Non-pigmented ciliary epithelial cell (primary cell): ENCODE results near the gene TRPV5.

Experiments
- DNase-seq: peaks from one replicate; pipeline ENCODE4 v3.0.0-alpha.2; 2010; ENCODE audit warnings: low read depth

The TRPV5 gene

GRCh38 chr7:142940966-142941535 is 7.5 kb upstream of the TRPV5 start:
- no peak for DNase-seq

- no peak for DNase-seq
These were observed 5.8 kb upstream of the TRPV5 start, which contains the start of gene LLCFC1 for GRCh38 chr7:142939226-142939910. Gene LLCFC1, plus strand, starts transcription at chr7:142939484. Its CDS starts 138 bp downstream, at chr7:142939622.

GRCh38 chr7:142938611-142939010 is 5.1 kb upstream of the TRPV5 start:
- no peak for DNase-seq

- no peak for DNase-seq
These were observed 2.5 kb upstream of the TRPV5 start for GRCh38 chr7:142935941-142936565.

GRCh38 chr7:142934056-142934455 is 510 bp upstream of the TRPV5 start:
- no peak for DNase-seq

GRCh38 chr7:142933092-142933475 is 462 bp downstream of the TRPV5 start:
- DNase-seq, result no peak

- DNase-seq, result no peak
These were observed 1.0 kb downstream of the TRPV5 start for GRCh38 chr7:142932386-142933091.

GRCh38 chr7:142930126-142930730 is 3.3 kb downstream of the TRPV5 start:
- DNase-seq, result no peak

- DNase-seq, result no peak
These were observed 5.6 kb downstream of the TRPV5 start for GRCh38 chr7:142927949-142928348.

- no peak for DNase-seq
These were observed 6.3 kb downstream of the TRPV5 start for GRCh38 chr7:142927085-142927745.

GRCh38 chr7:142925413-142925812 is 8.1 kb downstream of the TRPV5 start:
- DNase-seq, result no peak

- DNase-seq, result no peak
These were observed 10.2 kb downstream of the TRPV5 start for GRCh38 chr7:142923391-142923790.

- no peak for DNase-seq
These were observed 13.9 kb downstream of the TRPV5 start for GRCh38 chr7:142919656-142920055.

GRCh38 chr7:142918901-142919300 is 14.6 kb downstream of the TRPV5 start:
- no peak for DNase-seq

- no peak for DNase-seq
These were observed 16.1 kb downstream of the TRPV5 start for GRCh38 chr7:142917447-142917846.

GRCh38 chr7:142916508-142916907 is 17.0 kb downstream of the TRPV5 start:
- no peak for DNase-seq

GRCh38 chr7:142915315-142915714 is 18.2 kb downstream of the TRPV5 start:
- DNase-seq, result no peak

- DNase-seq, result no peak
These were observed 19.4 kb downstream of the TRPV5 start for GRCh38 chr7:142914121-142914520.

GRCh38 chr7:142913566-142913965 is 20.0 kb downstream of the TRPV5 start:
- DNase-seq, result no peak

GRCh38 chr7:142913051-142913450 is 20.5 kb downstream of the TRPV5 start:
- DNase-seq, result no peak

GRCh38 chr7:142910481-142910880 is 23.1 kb downstream of the TRPV5 start:
- no peak for DNase-seq

- no peak for DNase-seq
These were observed 23.5 kb downstream of the TRPV5 start for GRCh38 chr7:142910031-142910433.
